HEK293 (cell line): ENCODE results near the gene ZBTB17.

Experiments used
- CTCF ChIA-PET: fragments of 350-600 bp; formaldehyde crosslinking; extraction: SDS; loops from one replicate; lab custom pipeline; 2021; ENCODE audit warnings: antibody characterized with exemption; lab: Yijun Ruan, JAX
- POLR2A ChIA-PET: fragments of 300-600 bp; formaldehyde crosslinking; extraction: SDS; loops from one replicate; lab custom pipeline; 2020; ENCODE audit warnings: antibody characterized with exemption, inconsistent platforms; lab: Yijun Ruan, JAX
- H3K27ac ChIP-seq: fragments of 200-500 bp; sonication (Bioruptor generic); 2 replicates; pipeline ENCODE4 v1.5.1; 2014; ENCODE audit warnings: low read depth, low read length, control low read depth, inconsistent platforms; ENCODE audit errors: extremely low read depth
- H3K36me3 ChIP-seq, 2 experiments: fragments of 200-500 bp in 1 of 2; sonication (Bioruptor generic) in 1 of 2; 1 replicate in 1 of 2; 2 replicates in 1 of 2; pipeline ENCODE4 v1.5.1; 2014 to 2017; ENCODE audit warnings: inconsistent platforms in 2 of 2, low read length in 2 of 2; ENCODE audit not compliant: control insufficient read depth in 2 of 2, insufficient read depth in 1 of 2
- H3K4me1 ChIP-seq: fragments of 200-500 bp; sonication (Bioruptor generic); 2 replicates; pipeline ENCODE4 v1.5.1; 2014; ENCODE audit warnings: mild to moderate bottlenecking, low read length, inconsistent platforms; ENCODE audit not compliant: control insufficient read depth, insufficient read depth
- H3K4me3 ChIP-seq: 2 replicates; pipeline ENCODE4 v1.5.1; 2011; ENCODE audit warnings: low read depth, mild to moderate bottlenecking, control low read depth, low read length, moderate library complexity
- H3K9me3 ChIP-seq: fragments of 200-500 bp; sonication (Bioruptor generic); 2 replicates; pipeline ENCODE4 v1.5.1; 2014; ENCODE audit warnings: low read depth, low read length, inconsistent platforms; ENCODE audit not compliant: control insufficient read depth, insufficient read depth
- FEZF1 ChIP-seq: fragments of 450-650 bp; formaldehyde crosslinking; IDR thresholded peaks from 2 replicates; pipeline ENCODE4 v1.5.1; 2016; ENCODE audit warnings: missing biosample characterization, missing genetic modification characterization
- GLIS2 ChIP-seq: fragments of 450-650 bp; formaldehyde crosslinking; IDR thresholded peaks from 2 replicates; pipeline ENCODE4 v1.5.1; 2016; ENCODE audit warnings: missing biosample characterization, missing genetic modification characterization
- MZF1 ChIP-seq: fragments of 450-650 bp; formaldehyde crosslinking; IDR thresholded peaks from 2 replicates; pipeline ENCODE4 v1.5.1; 2017; ENCODE audit warnings: missing biosample characterization, missing genetic modification characterization, borderline replicate concordance
- TCF7L2 ChIP-seq: IDR thresholded peaks from 2 replicates; pipeline ENCODE4 v1.6.1; 2011; ENCODE audit warnings: low read depth, mild to moderate bottlenecking, inconsistent platforms, low read length, moderate library complexity, borderline replicate concordance
- YY2 ChIP-seq: fragments of 450-650 bp; formaldehyde crosslinking; IDR thresholded peaks from 2 replicates; pipeline ENCODE4 v1.5.1; 2016; ENCODE audit warnings: missing biosample characterization, missing genetic modification characterization
- ZBTB20 ChIP-seq: fragments of 450-650 bp; formaldehyde crosslinking; IDR thresholded peaks from 2 replicates; pipeline ENCODE4 v1.5.1; 2016; ENCODE audit warnings: missing biosample characterization, missing genetic modification characterization
- ZNF112 ChIP-seq: fragments of 450-650 bp; formaldehyde crosslinking; IDR thresholded peaks from 2 replicates; pipeline ENCODE4 v1.5.0; 2017; ENCODE audit warnings: missing biosample characterization, missing genetic modification characterization
- ZNF121 ChIP-seq: fragments of 450-650 bp; formaldehyde crosslinking; IDR thresholded peaks from 2 replicates; pipeline ENCODE4 v1.5.1; 2016; ENCODE audit warnings: missing biosample characterization, missing genetic modification characterization
- ZNF146 ChIP-seq: fragments of 450-650 bp; formaldehyde crosslinking; IDR thresholded peaks from 2 replicates; pipeline ENCODE4 v1.5.1; 2016; ENCODE audit warnings: missing biosample characterization, missing genetic modification characterization
- ZNF19 ChIP-seq: fragments of 450-650 bp; formaldehyde crosslinking; IDR thresholded peaks from 2 replicates; pipeline ENCODE4; 2016; ENCODE audit warnings: missing biosample characterization, missing genetic modification characterization, low read depth
- ZNF23 ChIP-seq: fragments of 450-650 bp; formaldehyde crosslinking; IDR thresholded peaks from 2 replicates; pipeline ENCODE4 v1.5.1; 2016; ENCODE audit warnings: missing biosample characterization, missing genetic modification characterization, borderline replicate concordance
- ZNF266 ChIP-seq: fragments of 450-650 bp; formaldehyde crosslinking; IDR thresholded peaks from 2 replicates; pipeline ENCODE4 v1.5.1; 2016; ENCODE audit warnings: missing biosample characterization, missing genetic modification characterization, low read depth
- ZNF311 ChIP-seq: fragments of 450-650 bp; formaldehyde crosslinking; IDR thresholded peaks from 2 replicates; pipeline ENCODE4 v1.5.1; 2017; ENCODE audit warnings: missing biosample characterization, missing genetic modification characterization, borderline replicate concordance
- ZNF521 ChIP-seq: fragments of 450-650 bp; formaldehyde crosslinking; IDR thresholded peaks from 2 replicates; pipeline ENCODE4 v1.5.1; 2017; ENCODE audit warnings: missing biosample characterization, mild to moderate bottlenecking, missing genetic modification characterization
- ZNF580 ChIP-seq: fragments of 450-650 bp; formaldehyde crosslinking; IDR thresholded peaks from 2 replicates; pipeline ENCODE4 v1.5.1; 2016; ENCODE audit warnings: missing biosample characterization, missing genetic modification characterization
- ZNF670 ChIP-seq: fragments of 450-650 bp; formaldehyde crosslinking; IDR thresholded peaks from 2 replicates; pipeline ENCODE4 v1.5.1; 2016; ENCODE audit warnings: missing biosample characterization, missing genetic modification characterization, low read depth
- ZNF768 ChIP-seq: fragments of 450-650 bp; formaldehyde crosslinking; IDR thresholded peaks from 2 replicates; pipeline ENCODE4 v1.5.1; 2018; ENCODE audit warnings: missing biosample characterization, mild to moderate bottlenecking, missing genetic modification characterization
- ZNF791 ChIP-seq: fragments of 450-650 bp; formaldehyde crosslinking; IDR thresholded peaks from 2 replicates; pipeline ENCODE4 v1.5.1; 2016; ENCODE audit warnings: missing biosample characterization, missing genetic modification characterization
- ZNF837 ChIP-seq: fragments of 450-650 bp; formaldehyde crosslinking; IDR thresholded peaks from 2 replicates; pipeline ENCODE4 v1.5.1; 2016; ENCODE audit warnings: missing biosample characterization, missing genetic modification characterization
- TF ChIP-seq, protein P1 (sequence below): fragments of 450-650 bp; formaldehyde crosslinking; IDR thresholded peaks from 2 replicates; pipeline ENCODE4 v1.5.1; 2016; ENCODE audit warnings: missing biosample characterization, missing genetic modification characterization
- TF ChIP-seq, protein P2 (sequence below): fragments of 450-650 bp; formaldehyde crosslinking; optimal IDR thresholded peaks from 2 replicates; pipeline ENCODE3; 2016; ENCODE audit warnings: missing biosample characterization, mild to moderate bottlenecking, missing genetic modification characterization

ZBTB17 gene

GRCh38 chr1:15975358-15975804, 520 bp downstream of the ZBTB17 start (continued):
- no peak for TF ChIP-seq ZNF311 (tag by site-specific recombination)
- TF ChIP-seq ZNF146 (tag by site-specific recombination): no peak
- TF ChIP-seq, protein P1, sequence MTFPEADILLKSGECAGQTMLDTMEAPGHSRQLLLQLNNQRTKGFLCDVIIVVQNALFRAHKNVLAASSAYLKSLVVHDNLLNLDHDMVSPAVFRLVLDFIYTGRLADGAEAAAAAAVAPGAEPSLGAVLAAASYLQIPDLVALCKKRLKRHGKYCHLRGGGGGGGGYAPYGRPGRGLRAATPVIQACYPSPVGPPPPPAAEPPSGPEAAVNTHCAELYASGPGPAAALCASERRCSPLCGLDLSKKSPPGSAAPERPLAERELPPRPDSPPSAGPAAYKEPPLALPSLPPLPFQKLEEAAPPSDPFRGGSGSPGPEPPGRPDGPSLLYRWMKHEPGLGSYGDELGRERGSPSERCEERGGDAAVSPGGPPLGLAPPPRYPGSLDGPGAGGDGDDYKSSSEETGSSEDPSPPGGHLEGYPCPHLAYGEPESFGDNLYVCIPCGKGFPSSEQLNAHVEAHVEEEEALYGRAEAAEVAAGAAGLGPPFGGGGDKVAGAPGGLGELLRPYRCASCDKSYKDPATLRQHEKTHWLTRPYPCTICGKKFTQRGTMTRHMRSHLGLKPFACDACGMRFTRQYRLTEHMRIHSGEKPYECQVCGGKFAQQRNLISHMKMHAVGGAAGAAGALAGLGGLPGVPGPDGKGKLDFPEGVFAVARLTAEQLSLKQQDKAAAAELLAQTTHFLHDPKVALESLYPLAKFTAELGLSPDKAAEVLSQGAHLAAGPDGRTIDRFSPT (tag by site-specific recombination): no peak
- TF ChIP-seq, protein P2, sequence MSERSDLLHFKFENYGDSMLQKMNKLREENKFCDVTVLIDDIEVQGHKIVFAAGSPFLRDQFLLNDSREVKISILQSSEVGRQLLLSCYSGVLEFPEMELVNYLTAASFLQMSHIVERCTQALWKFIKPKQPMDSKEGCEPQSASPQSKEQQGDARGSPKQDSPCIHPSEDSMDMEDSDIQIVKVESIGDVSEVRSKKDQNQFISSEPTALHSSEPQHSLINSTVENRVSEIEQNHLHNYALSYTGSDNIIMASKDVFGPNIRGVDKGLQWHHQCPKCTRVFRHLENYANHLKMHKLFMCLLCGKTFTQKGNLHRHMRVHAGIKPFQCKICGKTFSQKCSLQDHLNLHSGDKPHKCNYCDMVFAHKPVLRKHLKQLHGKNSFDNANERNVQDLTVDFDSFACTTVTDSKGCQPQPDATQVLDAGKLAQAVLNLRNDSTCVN (tag by site-specific recombination): peak; percentile 54
- TF ChIP-seq ZNF23 (tag by site-specific recombination): no peak
- no peak for TF ChIP-seq YY2 (tag by site-specific recombination)
- TF ChIP-seq FEZF1 (tag by site-specific recombination): no peak
- TF ChIP-seq ZNF121 (tag by site-specific recombination): no peak
- no peak for TF ChIP-seq ZNF112 (tag by site-specific recombination)
- TF ChIP-seq MZF1 (tag by site-specific recombination): peak; percentile 20; the same call in 1 of the 2 replicates
- TF ChIP-seq ZNF791 (tag by site-specific recombination): no peak
- TF ChIP-seq ZNF670 (tag by site-specific recombination): no peak
- no peak for TF ChIP-seq ZNF521 (tag by site-specific recombination)
- peak; percentile 65; the same call in 1 of the 2 replicates for TF ChIP-seq ZBTB20 (tag by site-specific recombination)
- TF ChIP-seq ZNF266: no peak
- no peak for TF ChIP-seq ZNF837 (tag by site-specific recombination)

- POLR2A ChIA-PET: interaction anchor here (0.5 to 1.8 kb wide), 7 partner anchors 23 to 243 kb away, joined by 3 to 6 read pairs (median 4); no protein-coding TSS in a partner anchor
Observed at GRCh38 chr1:15974855-15975254, 1.0 kb downstream of the ZBTB17 start.

More at GRCh38 chr1:15974855-15975254, 1.0 kb downstream of the ZBTB17 start:
- TF ChIP-seq TCF7L2 (no peak), ZNF580 (tag by site-specific recombination) (no peak), GLIS2 (tag by site-specific recombination) (no peak), ZNF19 (tag by site-specific recombination) (no peak), ZNF768 (0 out of 2 replicates have a peak, but pooled peaks have one; percentile 13)
- TF ChIP-seq, protein P1 (tag by site-specific recombination): no peak
- TF ChIP-seq, all 188 proteins: peak for 1
- Histone ChIP-seq H3K36me3 (peaks cover 0 to 30% of the 10 kb centered on the region in 2 experiments; a peak in 2 of 3 replicates), H3K4me1 (no peaks in the 10 kb centered on the region), H3K27ac (peak overlapping the region; percentile 20; the same call in 1 of the 2 replicates), H3K4me3 (peak overlapping the region; percentile 98), H3K9me3 (no peaks in the 10 kb centered on the region)
- CTCF ChIA-PET: interaction anchor here (1.0 to 3.2 kb wide), 3 partner anchors 11 to 160 kb away, joined by 4 to 16 read pairs (median 4); no protein-coding TSS in a partner anchor
